Hepatic stellate cell (primary cell): Measurements from ENCODE around the gene CCDC186.

Experiments
- DNase-seq: peaks from one replicate; pipeline ENCODE4 v3.0.0; 2011; ENCODE audit warnings: low spot score

Gene CCDC186

DNA sequence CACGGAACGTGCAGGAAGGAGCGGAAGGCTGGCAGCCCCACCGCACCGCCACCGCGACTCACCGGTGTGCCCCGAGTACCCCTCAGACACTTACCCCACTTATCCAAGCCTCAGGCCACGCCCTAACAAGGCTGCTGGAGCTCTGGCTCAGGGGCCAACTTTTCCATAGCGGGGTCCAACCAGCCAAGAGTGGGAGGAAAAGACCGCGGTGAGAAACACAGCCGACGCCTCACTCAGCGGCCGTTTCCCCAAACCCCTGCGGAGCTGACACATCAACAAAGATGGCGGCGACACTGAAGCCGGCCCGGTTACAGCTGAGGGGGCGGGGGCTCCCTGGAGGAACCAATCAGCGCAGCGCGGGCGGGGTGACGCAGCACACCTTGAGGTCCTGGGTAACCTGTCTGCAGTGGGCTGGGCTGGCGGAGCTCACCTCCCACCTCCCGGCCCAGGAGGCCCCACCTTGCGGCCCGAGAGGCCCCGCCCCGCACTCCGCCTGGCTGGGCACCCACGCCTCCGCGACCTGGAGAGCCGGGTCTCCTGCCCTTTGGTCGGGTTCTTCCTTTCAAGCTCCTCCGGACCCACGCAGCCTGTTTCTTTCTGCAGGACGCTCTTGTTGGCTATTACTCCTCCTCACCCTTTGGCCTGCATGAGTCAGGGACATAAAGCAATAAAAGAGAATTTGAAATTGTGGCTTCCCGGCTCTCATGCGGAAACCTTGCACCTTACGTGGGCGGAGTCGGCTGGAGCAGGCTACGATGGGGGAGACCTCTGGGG is at the start of gene CCDC186:
CCDC186 (minus strand) TSS at position 283 of the 774 bp plus-strand sequence. CDS start 10,935 bp downstream, outside the sequence.
- peak; percentile 93 for DNase-seq

GRCh38 chr10:114223066-114223465 is 49.1 kb upstream of the CCDC186 start:
- no peak for DNase-seq

- DNase-seq: no peak
These were observed 47.2 kb upstream of the CCDC186 start for GRCh38 chr10:114221235-114221634.

DNA sequence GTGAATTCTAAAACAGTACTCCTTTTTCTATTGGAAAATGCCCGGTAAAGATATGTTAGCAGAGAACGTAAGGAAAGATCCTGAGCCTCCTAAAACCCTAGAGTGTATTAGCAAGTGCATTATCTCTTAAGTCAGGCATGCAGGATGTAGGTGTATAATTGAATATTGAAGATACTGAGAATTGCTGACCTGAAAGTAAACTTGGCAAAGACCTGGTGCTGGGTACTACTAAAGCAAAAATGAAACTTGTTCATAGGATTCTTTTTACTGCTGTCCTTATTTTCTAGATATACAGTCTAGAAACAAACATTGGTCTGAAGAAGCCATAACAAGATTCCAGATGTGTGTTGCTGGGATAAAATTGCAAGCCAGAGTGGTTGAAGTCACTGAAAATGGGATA is 46.3 kb upstream of the CCDC186 start:
- no peak for DNase-seq

- DNase-seq: no peak
These were observed 41.0 kb upstream of the CCDC186 start for GRCh38 chr10:114215033-114215432.

- no peak for DNase-seq
These were observed 38.1 kb upstream of the CCDC186 start for GRCh38 chr10:114212153-114212552.

- DNase-seq: no peak
These were observed 34.3 kb upstream of the CCDC186 start for GRCh38 chr10:114208351-114208750.

- no peak for DNase-seq
These were observed 33.3 kb upstream of the CCDC186 start for GRCh38 chr10:114207349-114207748.

DNA sequence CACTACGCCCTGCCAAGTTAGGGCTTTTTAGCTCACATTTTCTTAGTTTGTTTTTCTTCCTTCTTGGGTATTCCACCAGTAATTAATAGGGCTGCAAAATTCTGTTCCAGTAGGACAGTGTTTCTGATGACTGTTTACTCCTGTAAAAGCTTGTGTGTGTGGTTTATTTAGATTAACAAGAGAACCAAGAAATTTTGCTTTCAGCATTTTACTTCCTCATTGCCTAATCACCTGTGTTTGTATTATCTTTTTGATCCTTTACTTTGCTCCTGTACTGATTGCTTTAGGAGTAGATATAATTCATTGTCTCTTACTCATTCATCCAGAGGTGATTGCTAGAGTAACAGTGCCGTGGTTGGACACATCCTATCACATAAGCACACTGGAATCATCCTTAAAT is 32.9 kb upstream of the CCDC186 start:
- DNase-seq: no peak

GRCh38 chr10:114202812-114203211 is 28.8 kb upstream of the CCDC186 start:
- DNase-seq: no peak

GRCh38 chr10:114199239-114199638 is 25.2 kb upstream of the CCDC186 start:
- no peak for DNase-seq

DNA sequence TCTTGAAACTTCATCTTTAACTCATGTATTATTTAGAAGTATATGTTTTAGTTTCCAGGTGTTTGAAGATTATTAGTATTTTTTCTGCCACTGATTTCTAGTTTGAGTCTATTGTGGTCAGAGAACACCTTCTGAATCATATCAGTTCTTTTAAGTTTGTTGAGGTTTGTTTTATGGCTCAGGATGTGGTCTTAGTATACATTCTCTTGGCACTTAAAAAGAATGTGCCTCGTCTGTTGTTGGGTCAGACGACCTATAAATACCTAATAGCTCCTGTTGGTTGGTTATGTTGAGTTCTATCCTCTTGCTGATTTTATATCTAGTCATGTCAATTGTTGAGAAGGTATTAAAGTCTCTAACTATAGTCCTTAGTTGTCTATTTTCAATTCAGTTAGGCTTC is 21.1 kb upstream of the CCDC186 start:
- no peak for DNase-seq

DNA sequence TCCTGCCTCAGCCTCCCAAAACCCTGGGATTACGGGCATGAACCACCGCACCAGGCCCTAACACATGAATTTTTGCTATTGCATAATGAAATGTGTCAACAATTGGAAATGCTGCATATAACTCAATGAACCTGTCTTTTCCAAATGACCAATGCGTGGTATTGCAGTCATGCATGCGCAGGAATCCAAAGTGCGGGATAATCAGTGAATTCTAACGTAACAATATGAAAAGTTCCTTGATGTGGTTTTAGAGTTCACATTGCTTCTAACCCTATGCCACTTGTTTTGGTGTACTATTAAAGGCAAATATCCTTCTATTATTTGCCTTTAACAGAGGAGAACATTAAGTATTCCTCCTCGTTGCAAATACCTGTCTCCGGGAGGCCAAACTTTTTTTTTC is 15.7 kb upstream of the CCDC186 start:
- no peak for DNase-seq

GRCh38 chr10:114188900-114189299 is 14.9 kb upstream of the CCDC186 start:
- DNase-seq: no peak

DNA sequence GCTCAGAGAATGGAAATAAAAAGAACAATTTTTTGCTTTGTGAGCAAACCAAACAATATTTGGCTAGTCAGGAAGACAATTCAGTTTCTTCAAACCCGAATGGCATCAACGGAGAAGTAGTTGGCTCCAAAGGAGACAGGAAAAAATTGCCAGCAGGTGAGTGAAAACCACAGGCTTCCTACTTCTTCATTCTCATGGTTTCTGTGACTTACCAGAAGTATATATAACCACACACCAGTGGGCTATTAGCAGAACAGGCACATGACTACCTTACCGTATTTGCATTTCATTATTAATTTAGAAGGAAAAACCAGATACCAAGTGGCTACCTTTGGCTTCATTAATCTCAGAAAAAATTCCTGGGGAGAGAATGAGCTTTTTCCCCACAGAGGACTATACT is 14.0 kb upstream of the CCDC186 start:
- no peak for DNase-seq

DNA sequence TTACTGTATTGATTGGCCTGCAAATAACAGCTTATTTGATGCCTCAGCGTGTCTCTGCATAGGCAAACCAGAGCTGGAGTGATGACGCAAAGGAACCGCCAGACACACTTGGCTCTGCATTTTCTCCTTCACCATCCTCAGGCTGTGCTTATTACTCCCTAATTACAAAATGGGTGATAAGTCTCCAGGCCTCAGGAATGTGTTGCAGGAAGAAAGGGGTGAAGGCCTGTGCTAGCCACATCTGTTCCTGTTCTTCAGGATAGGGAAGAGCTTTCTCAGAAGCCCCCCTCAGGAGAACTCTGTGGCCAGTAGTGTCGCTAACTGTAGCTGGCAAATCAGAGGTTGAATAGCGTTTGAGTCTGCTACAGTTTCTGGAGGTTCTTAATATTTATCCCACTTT is 10.3 kb upstream of the CCDC186 start:
- DNase-seq: no peak

GRCh38 chr10:114183563-114183962 is 9.6 kb upstream of the CCDC186 start:
- DNase-seq: no peak

DNA sequence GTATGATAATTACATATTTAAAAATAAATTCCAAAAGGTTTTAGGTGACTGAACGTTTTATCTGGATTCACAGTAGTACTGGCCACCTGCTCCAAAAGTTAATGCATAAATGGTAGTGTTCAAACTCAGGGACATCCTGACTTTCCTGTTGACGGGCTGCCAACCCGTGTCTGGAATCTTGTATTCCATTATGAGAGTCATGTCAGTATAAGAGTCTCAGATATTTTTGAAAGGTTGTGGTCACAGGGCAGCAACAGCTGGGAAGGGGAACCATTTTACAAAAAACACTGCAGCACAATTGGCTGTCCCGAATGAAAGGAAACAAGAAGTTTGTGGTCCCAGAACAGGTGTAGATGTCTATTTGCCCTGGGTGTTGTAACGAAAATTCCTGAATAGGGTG is 8.0 kb upstream of the CCDC186 start:
- no peak for DNase-seq

- DNase-seq: no peak
These were observed 6.9 kb upstream of the CCDC186 start for GRCh38 chr10:114180937-114181336.

- DNase-seq: no peak
These were observed 5.7 kb upstream of the CCDC186 start for GRCh38 chr10:114179747-114180146.

DNA sequence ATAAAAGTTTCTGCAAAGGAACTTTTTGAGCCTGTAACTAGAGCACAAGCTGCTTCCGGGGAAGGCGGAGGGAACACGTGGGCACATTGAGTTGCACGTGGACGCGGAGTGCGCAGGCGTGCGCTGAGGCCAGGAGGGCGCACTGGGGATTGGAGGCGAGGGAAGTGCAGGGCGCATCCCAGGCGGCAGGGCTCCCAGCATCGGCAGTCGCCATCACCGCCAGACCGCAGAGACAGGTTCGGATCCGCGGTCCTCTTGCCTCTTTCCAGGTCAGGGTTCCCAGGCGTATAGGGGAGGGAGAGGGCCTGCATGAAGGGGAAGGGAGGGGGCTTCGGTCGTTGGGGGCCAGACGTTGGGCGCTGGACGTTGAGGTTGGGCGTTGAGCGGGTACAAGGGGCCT is 5.1 kb upstream of the CCDC186 start, which contains the start of gene TDRD1:
TDRD1 (plus strand) TSS at position 206 of the 400 bp plus-strand sequence. CDS start 8,479 bp downstream, outside the sequence.
- no peak for DNase-seq

- no peak for DNase-seq
These were observed 2.5 kb upstream of the CCDC186 start for GRCh38 chr10:114176511-114176910.

DNA sequence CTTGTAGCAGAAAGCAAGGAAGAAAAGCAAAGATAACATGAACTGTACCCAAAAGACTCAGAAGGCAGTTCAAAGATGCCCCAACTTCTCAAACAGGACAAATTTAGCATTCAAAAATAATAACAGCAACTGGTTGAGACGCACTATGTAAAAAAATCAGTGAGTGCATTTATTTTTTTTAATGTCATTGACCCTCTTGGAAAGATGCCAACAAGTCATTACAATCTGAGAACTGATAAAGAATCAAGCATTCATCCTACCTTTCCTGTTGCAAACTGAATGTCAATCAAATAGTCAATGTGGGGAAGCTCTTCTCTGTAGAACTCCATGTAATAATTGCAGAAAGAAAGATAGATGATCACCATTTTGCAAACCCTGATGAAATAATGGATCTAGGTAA is 1.7 kb upstream of the CCDC186 start:
- DNase-seq: no peak

- peak; percentile 20 for DNase-seq
These were observed 739 bp upstream of the CCDC186 start for GRCh38 chr10:114174695-114175188.
